Colonic mucosa (tissue), 4 donors: ENCODE measurements around the gene RAPGEF5. TPM values are rescaled to one million over a fixed set of nuclear protein-coding genes. Genes with fewer than 3 reads are reported as not detected.

ENCODE experiments used
- DNase-seq: peaks from one replicate; pipeline ENCODE4 v3.0.0-alpha.2; 2020
- H3K27ac ChIP-seq: fragments of 200-600 bp; one replicate; pipeline ENCODE4 v1.8.0; 2021
- H3K27me3 ChIP-seq: fragments of 200-600 bp; one replicate; pipeline ENCODE4 v1.8.0; 2021
- H3K36me3 ChIP-seq: fragments of 200-600 bp; one replicate; pipeline ENCODE4 v1.8.0; 2021
- H3K4me1 ChIP-seq: fragments of 200-600 bp; one replicate; pipeline ENCODE4 v1.8.0; 2021; ENCODE audit warnings: mild to moderate bottlenecking
- H3K4me3 ChIP-seq: fragments of 200-600 bp; one replicate; pipeline ENCODE4 v1.8.0; 2021
- H3K9ac ChIP-seq, 2 donors: one replicate each; pipeline ENCODE4 v1.7.0; 2013; ENCODE audit warnings: control low read depth in 2 of 2, low read depth in 2 of 2, low read length in 2 of 2
- H3K9me3 ChIP-seq: fragments of 200-600 bp; one replicate; pipeline ENCODE4 v1.8.0; 2021
- intact Hi-C: fragments of 100-400 bp; cut with DNase I; formaldehyde crosslinking; loops from one replicate; pipeline ENCODE4 v1.14.1; 2022
- total RNA-seq, 2 donors: library from RNA; stranded (reverse); fragmentation: NEBNext Ultra II Directional in 1 of 2; extraction: Animal tissue kit (Norgen Biotek cat#: 25700) in 1 of 2; gene quantifications; one replicate each; pipeline ENCODE4 v1.2.1, GENCODE V29; 2021
- TF ChIP-seq, protein P1 (sequence below): fragments of 200-600 bp; IDR thresholded peaks from one replicate; pipeline ENCODE4 v1.8.0; 2022; ENCODE audit warnings: antibody characterized with exemption, mild to moderate bottlenecking
- donor health status: healthy.
- donor health status: DM: no; HTN: no; CAD: no.
- donor health status: DM: no; HTN: no; CAD: no.

Gene RAPGEF5
- total RNA-seq, 2 donors from 2014 or later = 39.9 to 42.2 TPM

DNA sequence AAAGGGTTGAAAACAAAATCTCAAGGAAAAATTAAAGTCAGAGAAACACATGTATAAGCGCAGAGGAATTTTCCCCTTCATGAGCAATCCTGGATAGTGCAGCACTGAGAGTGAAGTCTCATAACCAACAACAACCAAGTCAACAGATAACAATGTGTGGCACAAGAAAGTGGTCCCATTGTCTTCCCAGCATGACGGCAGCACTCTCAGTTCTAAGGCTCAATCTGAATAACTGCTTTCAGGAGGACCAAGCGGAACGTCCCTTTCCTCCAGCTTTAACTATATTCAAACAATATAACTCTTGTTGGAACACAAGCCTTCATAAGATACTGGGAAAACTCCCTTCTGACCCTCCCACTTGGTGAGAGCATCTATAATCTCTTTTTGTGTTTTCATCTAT lies 137.9 kb downstream of the RAPGEF5 start:
- TF ChIP-seq, protein P1, sequence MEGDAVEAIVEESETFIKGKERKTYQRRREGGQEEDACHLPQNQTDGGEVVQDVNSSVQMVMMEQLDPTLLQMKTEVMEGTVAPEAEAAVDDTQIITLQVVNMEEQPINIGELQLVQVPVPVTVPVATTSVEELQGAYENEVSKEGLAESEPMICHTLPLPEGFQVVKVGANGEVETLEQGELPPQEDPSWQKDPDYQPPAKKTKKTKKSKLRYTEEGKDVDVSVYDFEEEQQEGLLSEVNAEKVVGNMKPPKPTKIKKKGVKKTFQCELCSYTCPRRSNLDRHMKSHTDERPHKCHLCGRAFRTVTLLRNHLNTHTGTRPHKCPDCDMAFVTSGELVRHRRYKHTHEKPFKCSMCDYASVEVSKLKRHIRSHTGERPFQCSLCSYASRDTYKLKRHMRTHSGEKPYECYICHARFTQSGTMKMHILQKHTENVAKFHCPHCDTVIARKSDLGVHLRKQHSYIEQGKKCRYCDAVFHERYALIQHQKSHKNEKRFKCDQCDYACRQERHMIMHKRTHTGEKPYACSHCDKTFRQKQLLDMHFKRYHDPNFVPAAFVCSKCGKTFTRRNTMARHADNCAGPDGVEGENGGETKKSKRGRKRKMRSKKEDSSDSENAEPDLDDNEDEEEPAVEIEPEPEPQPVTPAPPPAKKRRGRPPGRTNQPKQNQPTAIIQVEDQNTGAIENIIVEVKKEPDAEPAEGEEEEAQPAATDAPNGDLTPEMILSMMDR = no peak
- Histone ChIP-seq H3K4me1 (no peaks in the 10 kb centered on the region), H3K27me3 (no peaks in the 10 kb centered on the region), H3K27ac (no peak overlapping the region), H3K9me3 (no peaks in the 10 kb centered on the region), H3K4me3 (no peak overlapping the region), H3K36me3 (no peaks in the 10 kb centered on the region), H3K9ac (no peak overlapping the region)
- intact Hi-C loops = no loop called here
- no peak for DNase-seq

DNA sequence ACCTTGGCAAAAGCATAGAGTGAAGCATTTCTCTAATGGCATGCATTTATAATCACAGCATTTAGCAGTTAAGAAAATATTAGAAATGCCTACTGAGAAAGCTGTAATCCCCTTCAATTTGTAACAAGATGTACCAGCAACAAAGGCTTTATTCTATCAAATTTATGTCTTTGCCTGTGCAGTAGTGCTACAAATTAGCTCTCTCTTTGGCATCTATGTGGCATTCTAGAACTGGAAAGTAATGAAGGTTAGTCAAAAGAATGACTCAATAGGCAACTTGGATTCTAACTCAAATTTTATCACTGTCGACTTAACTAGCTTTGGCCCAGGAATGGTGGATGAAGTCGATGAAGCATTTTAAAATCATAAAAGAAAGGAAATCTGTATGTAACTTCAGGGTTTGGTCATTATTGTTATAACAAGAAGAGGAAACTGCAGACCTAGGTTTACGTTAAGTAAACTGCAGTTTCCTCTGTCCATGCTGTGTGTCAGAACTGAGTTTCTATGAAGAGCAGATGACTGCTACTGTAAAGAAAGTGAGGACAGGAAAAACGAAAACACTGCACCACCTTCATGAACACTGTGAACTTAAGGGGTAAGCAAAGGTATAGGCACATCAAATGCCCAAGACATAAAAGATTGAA lies 140.0 kb downstream of the RAPGEF5 start:
- H3K27ac ChIP-seq = no peak overlapping the region
- intact Hi-C loops = no loop called here
- no peak for DNase-seq
- TF ChIP-seq, protein P1 = no peak
- no peak overlapping the region for H3K4me3 ChIP-seq
- H3K9ac ChIP-seq = no peak overlapping the region
- no peaks in the 10 kb centered on the region for H3K9me3 ChIP-seq
- H3K27me3 ChIP-seq = no peaks in the 10 kb centered on the region
- H3K4me1 ChIP-seq = no peaks in the 10 kb centered on the region
- H3K36me3 ChIP-seq = no peaks in the 10 kb centered on the region

DNA sequence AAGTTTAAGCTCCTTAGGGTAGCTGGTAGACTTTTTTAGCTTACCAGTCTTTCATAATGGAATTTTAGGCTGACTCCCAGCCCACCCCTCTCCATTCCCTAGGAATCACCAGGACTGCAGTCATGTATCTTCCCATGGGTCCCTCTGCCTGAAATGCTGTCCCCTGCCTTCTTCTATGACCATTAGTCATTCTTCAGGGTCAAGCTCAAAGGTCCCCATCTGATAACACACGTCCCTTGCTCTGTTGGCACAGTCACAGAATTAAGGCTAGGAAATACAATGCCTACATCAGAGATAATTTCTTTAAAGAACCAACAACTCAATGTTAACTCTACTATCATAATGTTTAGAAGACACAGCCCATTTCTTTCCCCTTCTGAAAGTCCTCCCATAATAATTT lies 140.6 kb downstream of the RAPGEF5 start:
- no peaks in the 10 kb centered on the region for H3K36me3 ChIP-seq
- TF ChIP-seq, protein P1 = no peak
- no peak overlapping the region for H3K27ac ChIP-seq
- H3K27me3 ChIP-seq = no peaks in the 10 kb centered on the region
- intact Hi-C loops = no loop called here
- H3K9me3 ChIP-seq = no peaks in the 10 kb centered on the region
- H3K4me1 ChIP-seq = no peaks in the 10 kb centered on the region
- H3K4me3 ChIP-seq = no peak overlapping the region
- DNase-seq = no peak
- H3K9ac ChIP-seq = no peak overlapping the region

DNA sequence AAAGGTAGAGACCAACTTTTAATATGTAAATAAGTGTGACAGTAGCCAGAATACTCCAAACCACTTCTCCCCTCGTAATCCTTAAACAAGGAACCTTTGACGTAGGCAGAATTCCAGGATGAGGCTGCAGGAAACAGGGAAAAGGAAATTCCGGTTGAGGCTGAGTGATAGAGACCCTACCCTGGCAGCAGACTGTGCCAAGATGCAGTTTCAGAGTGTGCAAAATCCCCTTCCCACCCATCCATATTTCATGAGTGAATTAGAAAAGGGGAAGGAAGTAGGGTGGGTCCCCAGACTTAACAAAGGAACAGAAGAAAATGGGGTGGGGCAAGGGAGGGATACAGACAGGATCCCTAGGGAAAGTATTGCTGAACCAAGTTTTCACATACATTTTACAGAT lies 143.0 kb downstream of the RAPGEF5 start:
- H3K36me3 ChIP-seq = no peaks in the 10 kb centered on the region
- no peaks in the 10 kb centered on the region for H3K27me3 ChIP-seq
- TF ChIP-seq, protein P1 = no peak
- no peak overlapping the region for H3K4me3 ChIP-seq
- no peak overlapping the region for H3K9ac ChIP-seq
- DNase-seq = no peak
- no peak overlapping the region for H3K27ac ChIP-seq
- intact Hi-C loops = no loop called here
- no peaks in the 10 kb centered on the region for H3K4me1 ChIP-seq
- H3K9me3 ChIP-seq = no peaks in the 10 kb centered on the region

DNA sequence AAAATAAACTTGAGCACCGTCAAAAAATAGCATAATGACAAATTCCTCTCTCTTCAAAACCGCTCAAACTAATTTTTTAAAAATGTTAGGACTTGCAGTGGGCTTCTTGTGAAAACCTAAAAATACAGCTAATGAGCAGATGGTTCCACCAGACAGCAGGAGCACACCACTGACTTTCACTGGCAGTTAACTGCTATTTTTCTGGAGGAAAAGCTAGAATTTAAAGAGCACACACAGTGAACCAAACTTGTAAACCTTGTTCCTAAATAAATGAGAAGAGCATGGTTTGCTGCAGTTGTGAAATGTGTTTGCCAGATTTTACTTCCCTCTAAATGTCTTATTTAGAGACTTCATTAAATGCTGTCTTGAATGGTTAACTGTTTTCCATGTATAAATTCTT lies 143.9 kb downstream of the RAPGEF5 start:
- H3K4me3 ChIP-seq = no peak overlapping the region
- intact Hi-C loops = no loop called here

More for the DNA sequence above, 143.9 kb downstream of the RAPGEF5 start:
- no peaks in the 10 kb centered on the region for H3K36me3 ChIP-seq
- no peaks in the 10 kb centered on the region for H3K27me3 ChIP-seq
- no peak overlapping the region for H3K9ac ChIP-seq
- no peak for DNase-seq
- H3K27ac ChIP-seq = no peak overlapping the region
- H3K4me1 ChIP-seq = no peaks in the 10 kb centered on the region
- no peaks in the 10 kb centered on the region for H3K9me3 ChIP-seq
- TF ChIP-seq, protein P1 = no peak
